Skeletal muscle cell (primary cell): ENCODE data around the gene MUC5B.

Experiments used
- DNase-seq: peaks from one replicate; pipeline ENCODE4 v3.0.0-alpha.2; 2010; ENCODE audit warnings: low read depth
- H3K4me3 ChIP-seq: 2 replicates; pipeline ENCODE4 v1.5.1; 2011; ENCODE audit warnings: low read depth, mild to moderate bottlenecking, control low read depth, low read length, moderate library complexity

Gene MUC5B

DNA sequence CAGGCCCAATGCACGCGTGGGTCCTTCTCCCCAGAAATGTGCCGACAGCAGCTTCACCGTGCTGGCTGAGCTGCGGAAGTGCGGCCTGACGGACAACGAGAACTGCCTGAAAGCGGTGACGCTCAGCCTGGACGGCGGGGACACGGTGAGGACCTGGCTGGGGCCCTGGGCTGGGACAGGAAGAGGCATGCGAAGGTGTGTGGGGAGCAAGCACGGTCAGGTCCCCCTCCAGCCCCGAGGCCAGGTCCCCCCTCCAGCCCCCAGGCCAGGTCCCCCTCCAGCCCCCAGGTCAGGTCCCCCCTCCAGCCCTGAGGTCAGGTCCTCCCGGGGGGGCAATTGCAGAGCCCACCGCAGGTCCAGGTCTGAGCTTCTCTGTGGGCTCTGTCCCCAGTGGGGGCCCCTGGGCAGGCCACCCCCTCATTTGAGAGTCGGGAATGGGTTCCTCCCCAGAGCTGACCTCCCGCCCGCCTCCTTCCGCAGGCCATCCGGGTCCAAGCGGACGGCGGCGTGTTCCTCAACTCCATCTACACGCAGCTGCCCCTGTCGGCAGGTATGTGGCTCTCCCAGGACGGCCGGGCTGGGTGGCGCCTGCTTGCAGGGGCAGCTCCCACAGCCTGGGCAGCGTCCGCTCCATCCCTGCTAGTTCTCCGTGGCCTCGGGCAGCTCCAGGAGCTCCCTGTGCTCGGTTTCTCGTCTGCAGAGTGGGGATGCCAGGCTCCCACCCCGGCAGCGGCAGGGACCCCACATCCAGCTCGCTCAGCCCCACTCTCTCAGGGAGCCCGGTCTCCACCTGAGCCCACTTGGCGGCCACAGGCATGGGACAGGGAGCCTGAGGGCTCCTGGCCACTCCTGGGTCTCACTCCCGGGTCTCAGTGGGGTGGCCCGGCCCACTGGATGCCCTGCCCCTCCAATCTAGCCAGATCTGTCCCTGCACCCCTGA lies 7.9 kb downstream of the MUC5B start:
- DNase-seq: no peak
- no peak overlapping the region for H3K4me3 ChIP-seq

- DNase-seq: no peak
These were observed 8.6 kb downstream of the MUC5B start for GRCh38 chr11:1231396-1232020.

GRCh38 chr11:1232021-1232882 lies 9.4 kb downstream of the MUC5B start:
- DNase-seq: no peak
- no peak overlapping the region for H3K4me3 ChIP-seq

More at GRCh38 chr11:1231396-1232020, 8.6 kb downstream of the MUC5B start:
- H3K4me3 ChIP-seq: no peak overlapping the region

GRCh38 chr11:1232883-1233321 lies 10.0 kb downstream of the MUC5B start:
- no peak for DNase-seq
- H3K4me3 ChIP-seq: no peak overlapping the region

DNA sequence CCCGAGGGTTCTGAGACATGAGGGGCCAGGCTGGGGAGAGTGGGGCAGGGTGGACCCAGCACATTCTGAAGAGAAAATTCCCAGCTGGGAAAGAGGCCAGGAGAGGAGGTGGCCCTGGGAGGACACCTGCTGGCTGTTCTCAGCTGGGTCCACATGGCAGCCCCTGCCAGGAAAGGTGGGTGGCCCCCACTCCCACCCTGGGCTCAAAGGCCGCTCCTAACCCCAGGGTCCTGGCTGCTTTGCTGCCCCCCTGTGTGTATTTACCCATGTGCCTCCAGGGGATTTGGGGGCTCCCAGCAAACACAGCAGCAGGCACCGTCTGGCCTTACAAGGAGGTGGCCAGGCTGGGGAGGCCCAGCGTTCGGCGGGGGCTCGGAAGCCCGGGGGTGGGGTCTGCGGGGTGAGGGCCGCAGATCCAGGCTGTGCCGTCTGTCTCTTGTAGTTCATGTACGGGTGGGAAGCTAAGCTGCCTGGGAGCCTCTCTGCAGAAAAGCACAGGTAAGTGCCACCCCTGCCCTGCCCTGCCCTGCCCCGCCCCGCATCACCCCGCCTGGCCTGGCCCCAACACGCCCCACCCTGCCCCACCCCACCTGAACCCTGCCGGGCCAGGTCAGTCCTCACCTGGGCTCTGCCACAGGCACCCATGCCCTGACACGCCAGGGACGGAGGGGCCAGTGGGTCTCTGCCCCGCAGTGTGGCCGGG lies 10.6 kb downstream of the MUC5B start:
- no peak for DNase-seq

DNA sequence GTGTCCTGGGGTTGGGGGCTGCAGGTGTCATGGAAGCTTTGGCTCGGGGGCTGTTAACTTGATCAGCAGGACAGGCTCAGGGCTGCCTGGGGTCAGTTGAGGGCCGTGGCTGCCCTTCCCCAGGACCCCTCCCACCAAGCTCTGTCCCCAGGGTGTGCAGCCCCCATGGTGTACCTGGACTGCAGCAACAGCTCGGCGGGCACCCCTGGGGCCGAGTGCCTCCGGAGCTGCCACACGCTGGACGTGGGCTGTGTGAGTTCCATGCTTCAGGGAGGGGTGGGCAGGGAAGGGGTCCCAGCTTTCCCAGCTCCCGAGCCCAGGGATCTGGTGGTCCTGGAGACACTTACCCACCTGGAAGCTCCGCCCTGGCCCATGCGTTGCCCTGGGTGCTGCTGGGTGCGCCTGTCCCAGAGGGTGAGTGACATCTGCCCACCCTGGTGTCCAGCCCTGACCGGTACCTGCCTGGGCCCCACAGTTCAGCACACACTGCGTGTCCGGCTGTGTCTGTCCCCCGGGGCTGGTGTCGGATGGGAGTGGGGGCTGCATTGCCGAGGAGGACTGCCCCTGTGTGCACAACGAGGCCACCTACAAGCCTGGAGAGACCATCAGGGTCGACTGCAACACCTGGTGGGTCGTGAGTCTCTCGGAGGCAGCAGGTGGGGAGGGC lies 11.3 kb downstream of the MUC5B start:
- no peak for DNase-seq
- H3K4me3 ChIP-seq: no peak overlapping the region

More for the DNA sequence above, 10.6 kb downstream of the MUC5B start:
- no peak overlapping the region for H3K4me3 ChIP-seq

DNA sequence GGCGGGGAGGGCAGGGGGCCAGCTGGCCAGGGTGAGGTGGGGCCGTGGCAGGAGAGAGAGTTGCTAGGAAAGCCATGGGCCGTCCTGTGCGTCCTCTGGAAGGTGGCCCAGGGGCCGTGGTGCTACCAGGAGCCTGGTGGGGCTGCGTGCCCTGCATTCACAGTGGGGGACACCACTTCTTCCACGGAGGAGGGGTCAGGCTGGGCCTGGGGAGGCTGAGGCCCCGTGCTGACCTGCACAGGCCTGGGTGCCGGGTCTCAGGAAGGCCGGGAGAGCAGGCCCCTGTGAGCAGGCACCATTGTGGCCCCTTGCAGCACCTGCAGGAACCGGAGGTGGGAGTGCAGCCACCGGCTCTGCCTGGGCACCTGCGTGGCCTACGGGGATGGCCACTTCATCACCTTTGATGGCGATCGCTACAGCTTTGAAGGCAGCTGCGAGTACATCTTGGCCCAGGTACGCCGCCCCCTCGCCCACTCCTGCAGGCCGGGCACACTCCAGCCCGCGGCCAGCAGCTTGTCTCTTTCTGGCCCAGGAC lies 12.0 kb downstream of the MUC5B start:
- no peak for DNase-seq
- no peak overlapping the region for H3K4me3 ChIP-seq

- no peak for DNase-seq
- H3K4me3 ChIP-seq: no peak overlapping the region
These were observed 12.5 kb downstream of the MUC5B start for GRCh38 chr11:1235306-1235900.

GRCh38 chr11:1235901-1236315 lies 13.0 kb downstream of the MUC5B start:
- no peak overlapping the region for H3K4me3 ChIP-seq
- DNase-seq: no peak

DNA sequence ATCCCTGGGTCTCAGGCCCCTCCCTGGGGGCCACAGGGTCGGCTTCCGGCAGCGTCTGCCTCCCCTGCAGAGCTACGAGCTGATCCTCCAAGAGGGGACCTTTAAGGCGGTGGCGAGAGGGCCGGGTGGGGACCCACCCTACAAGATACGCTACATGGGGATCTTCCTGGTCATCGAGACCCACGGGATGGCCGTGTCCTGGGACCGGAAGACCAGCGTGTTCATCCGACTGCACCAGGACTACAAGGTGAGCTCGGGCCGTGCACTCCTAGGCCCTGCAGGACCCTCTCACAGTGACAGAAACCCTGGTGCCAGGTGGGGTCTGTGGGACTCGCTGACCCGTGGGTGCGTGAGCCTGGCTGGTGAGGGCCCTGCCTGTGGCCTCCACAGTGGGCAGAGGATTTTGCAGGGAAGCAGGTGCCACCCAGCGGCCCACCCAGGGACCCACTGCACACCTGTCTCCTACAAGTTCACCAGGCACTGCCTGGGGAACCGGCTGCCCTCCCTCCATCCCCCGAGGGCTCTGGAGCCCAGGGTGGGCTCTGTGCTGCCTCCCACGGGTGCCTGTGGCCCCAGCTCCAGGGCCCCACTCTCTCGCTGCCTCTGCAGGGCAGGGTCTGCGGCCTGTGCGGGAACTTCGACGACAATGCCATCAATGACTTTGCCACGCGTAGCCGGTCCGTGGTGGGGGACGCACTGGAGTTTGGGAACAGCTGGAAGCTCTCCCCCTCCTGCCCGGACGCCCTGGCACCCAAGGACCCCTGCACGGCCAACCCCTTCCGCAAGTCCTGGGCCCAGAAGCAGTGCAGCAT lies 13.7 kb downstream of the MUC5B start:
- no peak for DNase-seq

GRCh38 chr11:1237128-1237580 lies 14.3 kb downstream of the MUC5B start:
- H3K4me3 ChIP-seq: no peak overlapping the region
- DNase-seq: no peak

More for the DNA sequence above, 13.7 kb downstream of the MUC5B start:
- H3K4me3 ChIP-seq: no peak overlapping the region

GRCh38 chr11:1237851-1238250 lies 15.0 kb downstream of the MUC5B start:
- DNase-seq: no peak
- no peak overlapping the region for H3K4me3 ChIP-seq

GRCh38 chr11:1238767-1239595 lies 16.1 kb downstream of the MUC5B start:
- H3K4me3 ChIP-seq: no peak overlapping the region
- no peak for DNase-seq

- no peak overlapping the region for H3K4me3 ChIP-seq
- DNase-seq: no peak
These were observed 16.8 kb downstream of the MUC5B start for GRCh38 chr11:1239596-1240205.

- no peak for DNase-seq
These were observed 17.9 kb downstream of the MUC5B start for GRCh38 chr11:1240771-1241170.

GRCh38 chr11:1241706-1242105 lies 18.8 kb downstream of the MUC5B start:
- DNase-seq: no peak
- H3K4me3 ChIP-seq: no peak overlapping the region

More at GRCh38 chr11:1240771-1241170, 17.9 kb downstream of the MUC5B start:
- no peak overlapping the region for H3K4me3 ChIP-seq
